HEK293 (cell line): ENCODE results near the gene IFNGR1.

ENCODE experiments used
- CTCF ChIA-PET: fragments of 350-600 bp; formaldehyde crosslinking; extraction: SDS; loops from one replicate; lab custom pipeline; 2021; ENCODE audit warnings: antibody characterized with exemption; lab: Yijun Ruan, JAX
- POLR2A ChIA-PET: fragments of 300-600 bp; formaldehyde crosslinking; extraction: SDS; loops from one replicate; lab custom pipeline; 2020; ENCODE audit warnings: antibody characterized with exemption, inconsistent platforms; lab: Yijun Ruan, JAX
- H3K27ac ChIP-seq: fragments of 200-500 bp; sonication (Bioruptor generic); 2 replicates; pipeline ENCODE4 v1.5.1; 2014; ENCODE audit warnings: low read depth, low read length, control low read depth, inconsistent platforms; ENCODE audit errors: extremely low read depth
- H3K36me3 ChIP-seq, 2 experiments: fragments of 200-500 bp in 1 of 2; sonication (Bioruptor generic) in 1 of 2; 1 replicate in 1 of 2; 2 replicates in 1 of 2; pipeline ENCODE4 v1.5.1; 2014 to 2017; ENCODE audit warnings: inconsistent platforms in 2 of 2, low read length in 2 of 2; ENCODE audit not compliant: control insufficient read depth in 2 of 2, insufficient read depth in 1 of 2
- H3K4me1 ChIP-seq: fragments of 200-500 bp; sonication (Bioruptor generic); 2 replicates; pipeline ENCODE4 v1.5.1; 2014; ENCODE audit warnings: mild to moderate bottlenecking, low read length, inconsistent platforms; ENCODE audit not compliant: control insufficient read depth, insufficient read depth
- H3K4me3 ChIP-seq: 2 replicates; pipeline ENCODE4 v1.5.1; 2011; ENCODE audit warnings: low read depth, mild to moderate bottlenecking, control low read depth, low read length, moderate library complexity
- H3K9me3 ChIP-seq: fragments of 200-500 bp; sonication (Bioruptor generic); 2 replicates; pipeline ENCODE4 v1.5.1; 2014; ENCODE audit warnings: low read depth, low read length, inconsistent platforms; ENCODE audit not compliant: control insufficient read depth, insufficient read depth
- GLIS1 ChIP-seq: fragments of 450-650 bp; formaldehyde crosslinking; IDR thresholded peaks from 2 replicates; pipeline ENCODE4 v1.5.1; 2016; ENCODE audit warnings: missing biosample characterization, missing genetic modification characterization
- KLF16 ChIP-seq: fragments of 450-650 bp; formaldehyde crosslinking; IDR thresholded peaks from 2 replicates; pipeline ENCODE4 v1.5.1; 2017; ENCODE audit warnings: missing biosample characterization, missing genetic modification characterization
- KLF9 ChIP-seq: fragments of 450-650 bp; formaldehyde crosslinking; IDR thresholded peaks from 2 replicates; pipeline ENCODE4 v1.5.1; 2016; ENCODE audit warnings: missing biosample characterization, missing genetic modification characterization, low read depth
- REPIN1 ChIP-seq: fragments of 450-650 bp; formaldehyde crosslinking; IDR thresholded peaks from 2 replicates; pipeline ENCODE4 v1.5.1; 2017; ENCODE audit warnings: missing biosample characterization, missing genetic modification characterization, low read depth
- TRIM28 ChIP-seq: IDR thresholded peaks from 2 replicates; pipeline ENCODE4 v1.6.1; 2011; ENCODE audit warnings: low read length, control low read depth, borderline replicate concordance
- ZBTB20 ChIP-seq: fragments of 450-650 bp; formaldehyde crosslinking; IDR thresholded peaks from 2 replicates; pipeline ENCODE4 v1.5.1; 2016; ENCODE audit warnings: missing biosample characterization, missing genetic modification characterization
- ZNF133 ChIP-seq: fragments of 450-650 bp; formaldehyde crosslinking; IDR thresholded peaks from 2 replicates; pipeline ENCODE4 v1.5.1; 2016; ENCODE audit warnings: missing biosample characterization, missing genetic modification characterization
- ZNF140 ChIP-seq: fragments of 450-650 bp; formaldehyde crosslinking; IDR thresholded peaks from 2 replicates; pipeline ENCODE4 v1.5.1; 2016; ENCODE audit warnings: missing biosample characterization, missing genetic modification characterization
- ZNF157 ChIP-seq: fragments of 450-650 bp; formaldehyde crosslinking; IDR thresholded peaks from 2 replicates; pipeline ENCODE4 v1.5.1; 2016; ENCODE audit warnings: missing biosample characterization, missing genetic modification characterization
- ZNF214 ChIP-seq: fragments of 450-650 bp; formaldehyde crosslinking; IDR thresholded peaks from 2 replicates; pipeline ENCODE4 v1.5.1; 2017; ENCODE audit warnings: missing biosample characterization, mild to moderate bottlenecking, missing genetic modification characterization, borderline replicate concordance
- ZNF23 ChIP-seq: fragments of 450-650 bp; formaldehyde crosslinking; IDR thresholded peaks from 2 replicates; pipeline ENCODE4 v1.5.1; 2016; ENCODE audit warnings: missing biosample characterization, missing genetic modification characterization, borderline replicate concordance
- ZNF280D ChIP-seq: fragments of 450-650 bp; formaldehyde crosslinking; IDR thresholded peaks from 2 replicates; pipeline ENCODE4 v1.5.1; 2016; ENCODE audit warnings: missing biosample characterization, missing genetic modification characterization
- ZNF292 ChIP-seq: fragments of 450-650 bp; formaldehyde crosslinking; IDR thresholded peaks from 2 replicates; pipeline ENCODE4 v1.5.1; 2016; ENCODE audit warnings: low read depth, missing biosample characterization, missing genetic modification characterization, borderline replicate concordance
- ZNF514 ChIP-seq: fragments of 450-650 bp; formaldehyde crosslinking; IDR thresholded peaks from 2 replicates; pipeline ENCODE4 v1.5.1; 2016; ENCODE audit warnings: missing biosample characterization, missing genetic modification characterization
- ZNF555 ChIP-seq: fragments of 450-650 bp; formaldehyde crosslinking; conservative IDR thresholded peaks from 2 replicates; pipeline ENCODE4 v1.5.1; 2017; ENCODE audit warnings: missing biosample characterization, mild to moderate bottlenecking, missing genetic modification characterization, inconsistent platforms
- ZNF571 ChIP-seq: fragments of 450-650 bp; formaldehyde crosslinking; IDR thresholded peaks from 2 replicates; pipeline ENCODE4 v1.5.0; 2017; ENCODE audit warnings: missing biosample characterization, missing genetic modification characterization
- ZNF624 ChIP-seq: fragments of 450-650 bp; formaldehyde crosslinking; IDR thresholded peaks from 2 replicates; pipeline ENCODE4 v1.5.1; 2017; ENCODE audit warnings: missing biosample characterization, missing genetic modification characterization
- ZNF707 ChIP-seq: fragments of 450-650 bp; formaldehyde crosslinking; IDR thresholded peaks from 2 replicates; pipeline ENCODE4 v1.5.1; 2016; ENCODE audit warnings: missing biosample characterization, missing genetic modification characterization
- ZNF837 ChIP-seq: fragments of 450-650 bp; formaldehyde crosslinking; IDR thresholded peaks from 2 replicates; pipeline ENCODE4 v1.5.1; 2016; ENCODE audit warnings: missing biosample characterization, missing genetic modification characterization
- TF ChIP-seq, protein P1 (sequence below): fragments of 450-650 bp; formaldehyde crosslinking; IDR thresholded peaks from 2 replicates; pipeline ENCODE4 v1.5.1; 2016; ENCODE audit warnings: missing biosample characterization, missing genetic modification characterization

Gene IFNGR1

DNA sequence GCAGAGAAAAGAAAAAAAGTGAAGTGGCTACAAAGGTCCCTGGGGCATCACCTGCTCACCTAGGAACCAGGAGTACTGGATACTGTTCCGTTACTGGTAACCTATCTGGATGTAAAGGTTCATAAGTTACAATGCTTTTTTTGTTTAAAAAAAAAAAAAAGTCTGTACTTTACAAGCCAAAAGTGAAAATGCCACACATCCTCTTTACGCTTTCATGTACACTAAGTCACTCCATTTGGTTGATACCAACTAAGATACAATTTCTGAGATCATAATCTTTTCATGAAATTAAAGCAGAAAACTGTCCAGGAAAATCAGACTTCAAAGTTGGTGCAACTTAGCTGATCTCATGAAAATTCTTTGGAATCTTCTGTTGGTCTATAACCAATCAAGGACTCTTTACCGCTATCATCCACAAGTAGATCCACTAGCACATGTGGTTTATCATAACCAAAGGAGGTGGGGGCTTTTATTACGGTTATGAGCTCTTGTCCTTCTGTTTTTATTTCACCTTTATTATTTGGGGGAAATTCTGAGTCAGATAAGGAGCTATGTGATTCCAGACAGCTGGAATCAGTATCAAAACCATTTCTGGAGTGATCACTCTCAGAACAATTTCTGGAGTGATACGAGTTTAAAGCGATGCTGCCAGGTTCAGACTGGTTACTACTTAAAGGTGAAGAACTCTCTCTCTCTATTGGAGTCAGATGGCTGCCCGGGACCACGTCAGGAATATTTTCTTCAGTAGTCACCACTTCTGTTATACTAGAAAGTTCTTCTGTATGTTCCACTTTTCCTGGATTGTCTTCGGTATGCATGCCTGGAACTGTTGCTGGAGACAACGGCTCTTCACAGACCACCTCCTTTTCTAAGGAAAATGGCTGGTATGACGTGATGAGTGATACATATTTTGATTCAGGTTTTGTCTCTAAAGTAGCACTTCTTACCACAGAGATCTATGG is 21.2 kb downstream of the IFNGR1 start (continued):
- TF ChIP-seq ZNF555 (tag by site-specific recombination) (no peak), ZNF157 (tag by site-specific recombination) (no peak), ZNF837 (tag by site-specific recombination) (no peak), ZNF214 (no peak), GLIS1 (no peak), ZNF707 (tag by site-specific recombination) (no peak), ZNF280D (tag by site-specific recombination) (no peak), KLF16 (tag by site-specific recombination) (no peak), ZNF140 (no peak), ZNF624 (tag by site-specific recombination) (no peak), TRIM28 (no peak)
- TF ChIP-seq, protein P1, sequence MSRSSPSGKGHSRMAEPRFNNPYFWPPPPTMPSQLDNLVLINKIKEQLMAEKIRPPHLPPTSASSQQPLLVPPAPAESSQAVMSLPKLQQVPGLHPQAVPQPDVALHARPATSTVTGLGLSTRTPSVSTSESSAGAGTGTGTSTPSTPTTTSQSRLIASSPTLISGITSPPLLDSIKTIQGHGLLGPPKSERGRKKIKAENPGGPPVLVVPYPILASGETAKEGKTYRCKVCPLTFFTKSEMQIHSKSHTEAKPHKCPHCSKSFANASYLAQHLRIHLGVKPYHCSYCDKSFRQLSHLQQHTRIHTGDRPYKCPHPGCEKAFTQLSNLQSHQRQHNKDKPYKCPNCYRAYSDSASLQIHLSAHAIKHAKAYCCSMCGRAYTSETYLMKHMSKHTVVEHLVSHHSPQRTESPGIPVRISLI (tag by site-specific recombination) = no peak

- Histone ChIP-seq H3K4me3 (no peak overlapping the region), H3K36me3 (peaks cover 8 to 11% of the 10 kb centered on the region in 2 experiments; a peak in 2 of 3 replicates), H3K9me3 (no peaks in the 10 kb centered on the region), H3K27ac (no peak overlapping the region), H3K4me1 (no peaks in the 10 kb centered on the region)
- POLR2A ChIA-PET = no interaction called here
- no peak for TF ChIP-seq ZNF292 (tag by site-specific recombination)
- CTCF ChIA-PET = interaction anchor here (0.5 to 1.3 kb wide), 5 partner anchors 8 to 371 kb away, joined by 3 to 4 read pairs (median 3); partner anchors contain the start of gene PEX7
These were observed 25.7 kb downstream of the IFNGR1 start for GRCh38 chr6:137193256-137194070.

DNA sequence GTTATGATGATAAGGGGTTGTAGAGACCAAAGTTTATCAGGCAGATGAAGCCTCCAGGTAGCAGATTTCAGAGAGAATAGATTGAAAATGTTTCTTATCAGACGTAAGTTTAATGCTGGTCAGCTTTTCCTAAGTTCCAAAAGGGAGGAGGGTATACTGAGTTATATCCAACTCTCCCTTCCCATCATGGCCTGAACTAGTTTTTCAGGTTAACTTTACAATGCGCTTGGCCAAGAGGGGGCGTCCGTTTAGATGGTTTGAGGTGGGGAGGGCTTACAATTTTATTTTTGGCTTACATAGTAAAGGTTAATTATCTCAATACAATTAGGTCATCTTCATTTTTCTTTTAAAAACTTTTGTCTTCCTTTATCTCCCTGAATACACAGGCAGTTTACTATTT is 26.4 kb downstream of the IFNGR1 start:
- H3K4me3 ChIP-seq = no peak overlapping the region
- no peak overlapping the region for H3K27ac ChIP-seq
- peaks cover 3 to 4% of the 10 kb centered on the region in 2 experiments; a peak in 2 of 3 replicates for H3K36me3 ChIP-seq
- no peaks in the 10 kb centered on the region for H3K9me3 ChIP-seq
- CTCF ChIA-PET = interaction anchor here (0.5 to 1.3 kb wide), 2 partner anchors 9 to 116 kb away, joined by 3 to 4 read pairs; no protein-coding TSS in a partner anchor
- POLR2A ChIA-PET = no interaction called here
- TF ChIP-seq REPIN1 (tag by site-specific recombination) = no peak
- TF ChIP-seq ZNF133 = no peak
- TF ChIP-seq ZNF23 (tag by site-specific recombination) = no peak
- no peak for TF ChIP-seq ZNF571
- no peak for TF ChIP-seq KLF9 (tag by site-specific recombination)
- TF ChIP-seq ZNF514 (tag by site-specific recombination) = no peak
- no peak for TF ChIP-seq ZBTB20 (tag by site-specific recombination)
- H3K4me1 ChIP-seq = no peaks in the 10 kb centered on the region
